SK-N-SH (cell line): ENCODE results near the gene CNTFR. TPM values are rescaled to one million over a fixed set of nuclear protein-coding genes. Genes with fewer than 3 reads are reported as not detected.
A peak's percentile ranks its signal among the peaks of the same experiment; 100 is the strongest.

Experiments
- CTCF ChIA-PET: fragments of 300-600, 350-600 bp; formaldehyde crosslinking; extraction: SDS; loops from one replicate; lab custom pipeline; 2021; lab: Yijun Ruan, JAX
- POLR2A ChIA-PET: fragments of 350-600 bp; sonication (Branson Sonifier 250); formaldehyde crosslinking; extraction: SDS; loops from one replicate; lab custom pipeline; 2020; ENCODE audit warnings: antibody characterized with exemption, inconsistent platforms; lab: Yijun Ruan, JAX
- DNase-seq: peaks from one replicate; pipeline ENCODE4 v3.0.0; 2012
- H2AFZ ChIP-seq: fragments of 200-600 bp; sonication (generic); 2 replicates; pipeline ENCODE4 v1.8.1; 2016; ENCODE audit warnings: antibody characterized with exemption, mild to moderate bottlenecking, low read depth
- H3F3A ChIP-seq: fragments of 200-600 bp; sonication (generic); replicated peaks from 2 replicates; pipeline ENCODE3; 2016; ENCODE audit warnings: antibody characterized with exemption, mild to moderate bottlenecking; ENCODE audit not compliant: insufficient read depth
- H3K27ac ChIP-seq, 2 experiments: fragments of 200-500 bp in 1 of 2; fragments of 200-600 bp in 1 of 2; sonication (Bioruptor generic) in 1 of 2; sonication (generic), shearing (Covaris generic) in 1 of 2; 2 replicates each; pipeline versions ENCODE4 v1.5.1 to v1.6.1; 2014 to 2016; ENCODE audit warnings: low read depth in 2 of 2, inconsistent platforms in 1 of 2, low read length in 1 of 2, mild to moderate bottlenecking in 1 of 2, mixed read lengths in 1 of 2
- H3K27me3 ChIP-seq: fragments of 200-600 bp; sonication (generic), shearing (Covaris generic); 2 replicates; pipeline ENCODE4 v1.6.1; 2016; ENCODE audit warnings: mixed run types; ENCODE audit not compliant: insufficient read depth
- H3K36me3 ChIP-seq, 2 experiments: fragments of 200-500 bp in 1 of 2; fragments of 200-600 bp in 1 of 2; sonication (Bioruptor generic) in 1 of 2; sonication (generic) in 1 of 2; replicated peaks in 1 of 2; 2 replicates each; pipeline versions ENCODE3 to v1.5.1; 2014 to 2016; ENCODE audit warnings: low read length in 1 of 2, mild to moderate bottlenecking in 1 of 2; ENCODE audit not compliant: insufficient read depth in 2 of 2, control insufficient read depth in 1 of 2
- H3K4me1 ChIP-seq, 2 experiments: fragments of 200-500 bp in 1 of 2; fragments of 200-600 bp in 1 of 2; sonication (Bioruptor generic) in 1 of 2; sonication (generic), shearing (Covaris generic) in 1 of 2; 2 replicates each; pipeline versions ENCODE4 v1.5.1 to v1.6.1; 2014 to 2016; ENCODE audit warnings: low read depth in 1 of 2, low read length in 1 of 2, mixed run types in 1 of 2; ENCODE audit not compliant: insufficient read depth in 2 of 2, control insufficient read depth in 1 of 2
- H3K4me2 ChIP-seq: fragments of 200-600 bp; sonication (generic), shearing (Covaris generic); 2 replicates; pipeline ENCODE4 v1.6.1; 2017; ENCODE audit warnings: mixed run types
- H3K4me3 ChIP-seq, 2 experiments: fragments of 200-500 bp in 1 of 2; fragments of 200-600 bp in 1 of 2; sonication (Bioruptor generic) in 1 of 2; sonication (generic), shearing (Covaris generic) in 1 of 2; 2 replicates each; pipeline versions ENCODE4 v1.5.1 to v1.8.1; 2014 to 2016; ENCODE audit warnings: low read depth in 2 of 2, inconsistent platforms in 1 of 2, low read length in 1 of 2, mild to moderate bottlenecking in 1 of 2, mixed read lengths in 1 of 2, moderate library complexity in 1 of 2
- H3K79me2 ChIP-seq: fragments of 200-600 bp; sonication (generic); 2 replicates; pipeline ENCODE4 v1.8.1; 2017; ENCODE audit warnings: mild to moderate bottlenecking; ENCODE audit not compliant: insufficient read depth
- H3K9ac ChIP-seq: fragments of 200-600 bp; sonication (generic); 2 replicates; pipeline ENCODE4 v1.6.1; 2017; ENCODE audit warnings: mixed run types
- H3K9me2 ChIP-seq: fragments of 200-600 bp; sonication (generic); 2 replicates; pipeline ENCODE4 v1.6.1; 2017; ENCODE audit warnings: mixed run types
- H3K9me3 ChIP-seq: fragments of 200-600 bp; sonication (generic); 2 replicates; pipeline ENCODE4 v1.6.1; 2017; ENCODE audit warnings: mixed run types, mild to moderate bottlenecking, moderate library complexity
- H4K20me1 ChIP-seq: fragments of 200-600 bp; sonication (generic); 2 replicates; pipeline ENCODE4 v1.6.1; 2017; ENCODE audit warnings: mild to moderate bottlenecking, mixed run types; ENCODE audit not compliant: insufficient read depth
- GATA2 ChIP-seq: sonication (generic); formaldehyde crosslinking; IDR thresholded peaks from 2 replicates; pipeline ENCODE4 v1.5.0; 2020; ENCODE audit warnings: mild to moderate bottlenecking, missing genetic modification reagents
- MXI1 ChIP-seq: IDR thresholded peaks from 2 replicates; pipeline ENCODE4 v1.6.1; 2012; ENCODE audit warnings: mild to moderate bottlenecking, low read depth, low read length, improper control_type of control experiment
- TAF1 ChIP-seq: IDR thresholded peaks from 2 replicates; pipeline ENCODE4 v1.6.1; 2012; ENCODE audit warnings: low read depth, mild to moderate bottlenecking, low read length, moderate library complexity, borderline replicate concordance
- WGBS: methylation state at CpG from one replicate; pipeline ENCODE4 v1.1.6; 2017; ENCODE audit warnings: low lambda C conversion rate; 5-methylcytosine and 5-hydroxymethylcytosine counted together
- polyA plus RNA-seq, 3 experiments: library from polyadenylated mRNA; depleted of rRNA; stranded (reverse); fragments of >200 nt; gene quantifications; 2 replicates each; pipeline ENCODE4 v1.2.3, GENCODE V29; 2012
- TF ChIP-seq, protein P1 (sequence below): IDR thresholded peaks from 2 replicates; pipeline ENCODE4 v1.4.0; 2012; ENCODE audit warnings: low read depth, borderline replicate concordance
- TF ChIP-seq, protein P2 (sequence below): IDR thresholded peaks from 2 replicates; pipeline ENCODE4; 2012

The CNTFR gene
- polyA plus RNA-seq, 1 of the 3 experiments (the other 2 are of a cell fraction) = 1.8 TPM

DNA sequence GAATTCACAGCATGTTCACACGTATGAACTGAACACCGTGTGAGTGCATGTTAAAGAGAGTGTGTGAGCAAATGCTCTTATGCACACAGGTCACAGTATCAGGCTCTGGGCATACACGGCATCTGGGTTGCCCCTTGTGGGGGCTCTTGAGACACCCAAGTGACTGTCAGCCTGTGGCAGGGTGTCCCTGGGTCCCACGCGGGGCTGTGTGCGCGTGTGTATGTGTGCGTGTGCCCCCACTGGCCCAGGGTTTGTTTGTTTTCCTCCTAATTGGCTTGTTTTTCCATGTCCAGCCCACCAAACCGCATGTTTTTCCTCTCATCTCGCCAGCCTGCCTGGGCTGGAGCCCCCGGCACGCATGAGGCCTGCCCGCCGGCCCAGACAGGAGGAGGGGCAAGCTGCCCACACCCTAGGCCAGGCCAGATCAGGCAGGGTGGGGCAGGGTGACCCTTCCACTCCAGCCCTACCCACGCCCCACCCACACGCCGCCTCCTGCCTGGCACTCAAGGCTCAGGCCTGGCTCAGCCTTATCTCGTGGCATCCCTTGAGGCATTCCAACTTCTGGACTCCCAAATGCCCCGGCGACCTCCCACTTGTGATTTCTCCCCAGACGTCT, 28.8 kb downstream of the CNTFR start:
- no peaks in the 10 kb centered on the region for H3K27me3 ChIP-seq

DNA sequence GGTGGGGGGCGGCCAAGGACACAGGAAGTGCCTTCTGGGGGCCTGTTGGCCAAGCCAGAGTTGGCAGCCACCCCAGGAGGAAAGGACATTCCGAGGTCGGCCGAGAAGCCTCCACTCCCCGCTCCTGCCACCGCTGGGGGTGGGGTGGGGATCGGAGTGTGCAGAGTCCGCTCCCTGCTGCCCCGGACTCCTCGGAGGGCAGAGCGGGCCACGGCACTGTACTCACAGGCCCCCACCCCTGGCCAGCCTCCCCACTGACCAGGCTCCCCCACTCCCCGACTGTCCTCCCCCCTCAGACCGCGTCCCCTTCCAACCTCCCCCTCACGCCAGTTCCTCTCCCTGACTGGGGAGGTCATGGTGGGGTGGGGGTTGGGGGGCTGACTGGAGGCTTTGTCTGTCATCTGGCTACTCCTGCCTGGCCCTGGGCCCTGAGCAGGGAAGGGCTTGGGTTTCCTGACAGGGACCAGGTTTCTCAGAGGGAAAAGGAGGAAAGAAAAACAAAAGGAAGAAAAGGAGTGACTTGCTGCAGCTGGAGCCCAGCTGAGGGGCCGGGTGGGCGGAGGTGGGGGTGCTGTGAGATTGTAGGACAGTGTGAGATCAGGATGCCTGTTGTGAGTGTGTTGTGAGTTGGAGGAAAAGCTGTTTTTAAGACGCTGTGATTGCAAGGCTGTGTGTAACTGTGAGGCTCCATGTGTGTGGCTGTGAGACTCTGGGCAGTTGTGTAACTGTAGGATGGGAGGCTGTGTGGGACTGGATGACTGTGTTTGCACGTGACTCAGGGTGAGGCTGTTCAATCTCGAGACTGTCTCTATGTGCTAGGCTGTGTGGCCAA, 29.7 kb downstream of the CNTFR start:
- Histone ChIP-seq H3K4me2 (peak overlapping the region; percentile 44; the same call in 1 of the 2 replicates), H3K27ac (peak overlapping the region in 1 of 2 experiments; percentile 74; a peak in 2 of 4 replicates), H3K9ac (no peak overlapping the region), H3K9me2 (no peaks in the 10 kb centered on the region), H2AFZ (no peak overlapping the region; the same call in 1 of the 2 replicates), H3K79me2 (no peaks in the 10 kb centered on the region), H3K27me3 (no peaks in the 10 kb centered on the region), H3K4me3 (no peak overlapping the region), H3K36me3 (no peaks in the 10 kb centered on the region), H3F3A (no peaks in the 10 kb centered on the region), H4K20me1 (no peaks in the 10 kb centered on the region), H3K9me3 (no peaks in the 10 kb centered on the region), H3K4me1 (peaks cover 0 to 73% of the 10 kb centered on the region in 2 experiments; a peak in 2 of 4 replicates)
- ChIA-PET POLR2A (no interaction called here), CTCF (interaction anchor here (0.7 to 18.0 kb wide), 5 partner anchors 8 to 32 kb away, joined by 3 to 507 read pairs (median 5); partner anchors contain the start of gene CNTFR)
- 26% methylated on average over 13 of the region's 21 CpGs for WGBS
- TF ChIP-seq, protein P1, sequence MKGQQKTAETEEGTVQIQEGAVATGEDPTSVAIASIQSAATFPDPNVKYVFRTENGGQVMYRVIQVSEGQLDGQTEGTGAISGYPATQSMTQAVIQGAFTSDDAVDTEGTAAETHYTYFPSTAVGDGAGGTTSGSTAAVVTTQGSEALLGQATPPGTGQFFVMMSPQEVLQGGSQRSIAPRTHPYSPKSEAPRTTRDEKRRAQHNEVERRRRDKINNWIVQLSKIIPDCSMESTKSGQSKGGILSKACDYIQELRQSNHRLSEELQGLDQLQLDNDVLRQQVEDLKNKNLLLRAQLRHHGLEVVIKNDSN = peak; percentile 20; the same call in 1 of the 2 replicates
- TF ChIP-seq, protein P2, sequence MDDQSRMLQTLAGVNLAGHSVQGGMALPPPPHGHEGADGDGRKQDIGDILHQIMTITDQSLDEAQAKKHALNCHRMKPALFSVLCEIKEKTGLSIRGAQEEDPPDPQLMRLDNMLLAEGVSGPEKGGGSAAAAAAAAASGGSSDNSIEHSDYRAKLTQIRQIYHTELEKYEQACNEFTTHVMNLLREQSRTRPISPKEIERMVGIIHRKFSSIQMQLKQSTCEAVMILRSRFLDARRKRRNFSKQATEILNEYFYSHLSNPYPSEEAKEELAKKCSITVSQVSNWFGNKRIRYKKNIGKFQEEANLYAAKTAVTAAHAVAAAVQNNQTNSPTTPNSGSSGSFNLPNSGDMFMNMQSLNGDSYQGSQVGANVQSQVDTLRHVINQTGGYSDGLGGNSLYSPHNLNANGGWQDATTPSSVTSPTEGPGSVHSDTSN = no peak
- peak; percentile 55; the same call in 1 of the 2 replicates for TF ChIP-seq MXI1
- peak; percentile 79 for DNase-seq

More for the DNA sequence above, 28.8 kb downstream of the CNTFR start:
- H3K4me1 ChIP-seq = peaks cover 0 to 70% of the 10 kb centered on the region in 2 experiments; a peak in 2 of 4 replicates
- H3F3A ChIP-seq = no peaks in the 10 kb centered on the region
- H3K4me2 ChIP-seq = no peak overlapping the region; the same call in 1 of the 2 replicates
- POLR2A ChIA-PET = no interaction called here
- H3K9me3 ChIP-seq = no peaks in the 10 kb centered on the region
- TF ChIP-seq TAF1 (no peak), GATA2 (CRISPR knock-in tag) (peak; percentile 19; the same call in 1 of the 2 replicates)
- peak; percentile 70 for DNase-seq
- H4K20me1 ChIP-seq = no peaks in the 10 kb centered on the region
- 80% methylated on average over 18 of the region's 21 CpGs for WGBS
- CTCF ChIA-PET = interaction anchor here (0.7 to 18.0 kb wide), 7 partner anchors 7 to 97 kb away, joined by 3 to 507 read pairs (median 3); partner anchors contain the start of gene CNTFR
- H3K4me3 ChIP-seq = no peak overlapping the region
- no peaks in the 10 kb centered on the region for H3K9me2 ChIP-seq
- no peak overlapping the region for H3K9ac ChIP-seq
- H2AFZ ChIP-seq = no peak overlapping the region
- peak overlapping the region in 1 of 2 experiments; percentile 74; a peak in 2 of 4 replicates for H3K27ac ChIP-seq
- H3K36me3 ChIP-seq = no peaks in the 10 kb centered on the region
- no peaks in the 10 kb centered on the region for H3K79me2 ChIP-seq
